CD4-positive, alpha-beta T cell treated with Interleukin-1 beta for 1 hour (primary cell): ENCODE measurements around the gene THAP6.
"Not testable (repeated sequence)": the region's sequence is repeated elsewhere in the genome, so short reads cannot be mapped to it uniquely, and the experiment has no call there.

ENCODE experiments used
- DNase-seq, 2 donors: peaks; one replicate each; pipeline ENCODE4 v3.0.0-alpha.2; 2020 to 2022

The THAP6 gene

GRCh38 chr4:75527482-75527881, 13.2 kb downstream of the THAP6 start:
- DNase-seq = no peak

- no peak for DNase-seq
Observed at GRCh38 chr4:75530556-75531322, 16.5 kb downstream of the THAP6 start.

GRCh38 chr4:75531536-75532143, 17.4 kb downstream of the THAP6 start:
- not testable (repeated sequence) for DNase-seq

- not testable (repeated sequence) for DNase-seq
Observed at GRCh38 chr4:75533339-75533887, 19.1 kb downstream of the THAP6 start.

GRCh38 chr4:75533926-75534325, 19.7 kb downstream of the THAP6 start:
- DNase-seq = not testable (repeated sequence)

- DNase-seq = not testable (repeated sequence)
Observed at GRCh38 chr4:75537308-75537707, 23.0 kb downstream of the THAP6 start.

- no peak for DNase-seq
Observed at GRCh38 chr4:75542824-75543223, 28.6 kb downstream of the THAP6 start.

GRCh38 chr4:75544220-75544619, 29.9 kb downstream of the THAP6 start:
- not testable (repeated sequence) for DNase-seq

- DNase-seq = no peak
Observed at GRCh38 chr4:75544870-75545269, 30.6 kb downstream of the THAP6 start.

GRCh38 chr4:75545526-75545925, 31.3 kb downstream of the THAP6 start:
- no peak for DNase-seq

GRCh38 chr4:75547647-75548387, 33.5 kb downstream of the THAP6 start:
- no peak for DNase-seq

GRCh38 chr4:75549019-75549418, 34.7 kb downstream of the THAP6 start:
- DNase-seq = no peak

- DNase-seq = no peak
Observed at GRCh38 chr4:75552452-75552851, 38.2 kb downstream of the THAP6 start.

GRCh38 chr4:75555294-75556164, 41.3 kb downstream of the THAP6 start, which contains the start of gene ODAPH:
Gene ODAPH (plus strand): TSS chr4:75556066. CDS start chr4:75556083, 17 bp downstream.
- no peak for DNase-seq

GRCh38 chr4:75557696-75558095, 43.4 kb downstream of the THAP6 start:
- DNase-seq = no peak

- no peak for DNase-seq
Observed at GRCh38 chr4:75561789-75562188, 47.5 kb downstream of the THAP6 start.

GRCh38 chr4:75564023-75564422, 49.8 kb downstream of the THAP6 start:
- DNase-seq = no peak

- DNase-seq = no peak
Observed at GRCh38 chr4:75565481-75565880, 51.2 kb downstream of the THAP6 start.

GRCh38 chr4:75566911-75567310, 52.6 kb downstream of the THAP6 start:
- no peak for DNase-seq

- no peak for DNase-seq
Observed at GRCh38 chr4:75567725-75568124, 53.5 kb downstream of the THAP6 start.
